GM18499 (cell line): ENCODE results near the gene FAM72A.
"Not testable (repeated sequence)": the region's sequence is repeated elsewhere in the genome, so short reads cannot be mapped to it uniquely, and the experiment has no call there.

Experiments
- ATAC-seq: cut with Tn5 transposase; IDR thresholded peaks from one replicate; pipeline ENCODE4 v1.9.1; 2021; ENCODE audit warnings: moderate number of reproducible peaks; ENCODE audit not compliant: insufficient read depth, unreplicated experiment

FAM72A gene

DNA sequence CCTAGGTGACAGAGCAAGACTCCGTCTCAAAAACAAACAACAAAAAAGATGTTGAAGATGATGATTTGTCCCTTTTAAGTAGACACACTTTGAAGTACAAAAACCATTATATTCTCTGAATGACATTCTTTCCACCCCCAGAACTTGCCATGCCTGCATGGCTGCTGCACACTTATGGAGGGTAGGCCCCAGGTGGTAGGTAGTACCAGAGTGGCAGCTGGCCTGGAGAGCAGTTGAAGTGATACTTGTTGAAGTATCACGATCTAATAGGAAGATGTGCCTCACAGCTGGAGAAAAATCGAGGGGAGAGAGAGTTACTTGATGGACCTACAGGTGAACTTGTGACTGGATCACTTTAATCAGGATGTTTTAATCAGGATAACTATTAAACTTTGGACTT, 15.6 kb upstream of the FAM72A start:
- ATAC-seq = not testable (repeated sequence)

DNA sequence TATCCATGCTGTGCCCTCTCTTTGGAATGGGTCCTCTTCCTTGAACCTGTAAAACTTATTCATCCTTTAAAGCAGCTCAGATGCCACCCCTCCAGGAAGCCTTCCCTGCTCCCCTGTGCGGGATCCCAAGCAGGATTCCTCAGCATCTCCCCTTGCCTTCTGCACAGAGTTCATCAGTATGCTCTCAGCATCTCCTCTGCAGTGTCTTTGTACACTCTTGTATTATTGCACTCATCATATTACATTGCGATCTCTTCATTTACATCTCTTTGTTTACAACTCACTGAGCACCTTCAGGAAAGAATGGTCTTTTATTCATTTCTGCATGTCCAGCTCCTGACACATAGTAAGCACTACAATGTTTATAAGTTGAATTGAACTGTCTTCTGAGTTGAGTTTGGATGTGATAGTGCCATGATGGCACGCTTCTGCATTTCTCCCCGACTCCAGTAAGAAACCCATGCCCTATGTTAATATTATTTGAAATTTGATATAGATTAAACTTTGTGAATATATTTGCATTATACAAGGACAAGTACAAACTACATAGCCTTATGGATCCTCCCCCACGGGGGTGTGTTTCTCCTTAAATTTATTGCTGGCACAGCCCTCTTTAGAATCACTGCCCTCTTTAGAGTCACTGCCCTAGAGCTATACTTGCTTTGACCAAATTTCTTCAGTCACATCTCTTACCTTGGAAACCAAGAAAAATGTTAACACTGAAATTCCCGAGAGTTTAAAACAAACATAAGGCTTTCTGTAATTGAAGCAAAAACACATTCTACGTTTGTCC, 13.2 kb upstream of the FAM72A start:
- not testable (repeated sequence) for ATAC-seq

DNA sequence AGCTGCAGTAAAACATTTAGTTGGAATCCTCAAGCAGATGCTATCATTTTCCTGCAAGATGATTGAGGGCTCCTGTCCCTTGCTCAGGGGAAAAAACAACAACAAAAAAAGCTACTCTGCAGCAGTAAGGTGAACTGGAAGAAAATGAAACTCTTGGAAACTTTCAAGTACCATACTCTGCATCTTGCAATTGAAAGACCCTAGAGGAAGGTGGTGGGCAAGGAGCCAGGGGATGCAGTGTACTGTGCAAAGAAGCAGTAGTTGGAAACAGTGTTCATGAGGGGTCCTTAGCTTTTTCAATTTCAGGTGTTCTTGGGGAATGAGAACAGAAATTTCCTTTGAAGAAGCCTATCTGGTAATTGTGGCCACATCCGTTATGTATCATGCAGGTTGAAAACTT, 8.2 kb upstream of the FAM72A start:
- ATAC-seq = not testable (repeated sequence)

DNA sequence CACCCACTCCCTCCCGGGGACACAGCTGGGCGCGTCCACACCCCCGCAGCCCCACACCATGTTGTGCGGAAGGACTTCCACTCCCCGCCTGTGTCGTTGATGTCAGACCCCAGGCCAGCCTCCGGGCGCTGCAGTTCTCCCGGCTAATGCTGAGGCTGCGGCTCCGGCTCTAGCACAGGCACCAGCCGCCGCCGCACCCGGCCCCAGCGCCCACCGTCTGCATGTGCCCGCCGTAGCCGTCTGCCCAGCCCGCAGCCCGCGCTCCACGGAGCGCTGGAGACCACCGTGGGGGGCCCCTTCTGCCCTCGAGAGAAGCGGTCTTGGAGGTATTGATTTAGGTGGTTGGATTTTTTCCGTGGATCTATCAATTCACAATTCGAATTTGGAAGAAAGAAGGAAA, 2.9 kb upstream of the FAM72A start:
- ATAC-seq = not testable (repeated sequence)

DNA sequence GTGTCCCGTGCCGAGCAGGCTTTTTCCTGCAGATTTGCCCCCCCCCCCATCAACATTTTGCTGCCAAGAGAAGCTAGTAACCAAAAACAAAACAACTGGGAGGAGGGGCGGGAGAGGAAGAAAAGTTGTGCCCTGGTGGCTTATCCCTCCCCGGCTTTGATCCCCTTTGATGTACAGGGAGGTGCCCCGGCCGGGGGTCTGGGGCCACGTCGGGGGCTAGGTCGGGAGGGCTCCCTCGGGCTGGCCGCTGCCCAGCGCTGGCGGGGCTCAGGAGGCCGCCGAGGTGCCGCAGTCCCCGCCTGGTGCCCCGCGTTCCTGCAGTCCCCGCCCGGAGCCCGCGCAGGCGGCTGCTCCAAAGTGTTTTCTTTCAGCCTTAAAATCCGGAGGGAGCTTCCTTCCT, 2.2 kb upstream of the FAM72A start:
- not testable (repeated sequence) for ATAC-seq

DNA sequence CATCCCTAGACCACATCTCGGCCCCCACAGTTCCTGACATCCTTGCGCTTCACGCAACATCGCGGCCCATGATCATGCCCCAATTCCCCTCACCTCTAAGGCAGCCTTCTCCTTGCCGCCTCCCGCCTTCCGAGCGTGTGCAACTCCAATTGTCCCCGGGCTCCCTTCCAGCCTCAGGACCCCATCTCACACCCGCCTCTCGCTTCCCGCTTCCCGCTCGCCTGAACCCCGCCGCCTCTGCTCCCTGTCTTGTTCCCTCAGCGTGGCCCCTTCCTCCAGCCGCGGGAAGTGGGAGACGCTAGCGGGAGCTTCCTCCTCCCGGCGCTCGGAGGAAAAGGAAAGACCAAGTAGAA, 1.5 kb upstream of the FAM72A start:
- ATAC-seq = not testable (repeated sequence)

DNA sequence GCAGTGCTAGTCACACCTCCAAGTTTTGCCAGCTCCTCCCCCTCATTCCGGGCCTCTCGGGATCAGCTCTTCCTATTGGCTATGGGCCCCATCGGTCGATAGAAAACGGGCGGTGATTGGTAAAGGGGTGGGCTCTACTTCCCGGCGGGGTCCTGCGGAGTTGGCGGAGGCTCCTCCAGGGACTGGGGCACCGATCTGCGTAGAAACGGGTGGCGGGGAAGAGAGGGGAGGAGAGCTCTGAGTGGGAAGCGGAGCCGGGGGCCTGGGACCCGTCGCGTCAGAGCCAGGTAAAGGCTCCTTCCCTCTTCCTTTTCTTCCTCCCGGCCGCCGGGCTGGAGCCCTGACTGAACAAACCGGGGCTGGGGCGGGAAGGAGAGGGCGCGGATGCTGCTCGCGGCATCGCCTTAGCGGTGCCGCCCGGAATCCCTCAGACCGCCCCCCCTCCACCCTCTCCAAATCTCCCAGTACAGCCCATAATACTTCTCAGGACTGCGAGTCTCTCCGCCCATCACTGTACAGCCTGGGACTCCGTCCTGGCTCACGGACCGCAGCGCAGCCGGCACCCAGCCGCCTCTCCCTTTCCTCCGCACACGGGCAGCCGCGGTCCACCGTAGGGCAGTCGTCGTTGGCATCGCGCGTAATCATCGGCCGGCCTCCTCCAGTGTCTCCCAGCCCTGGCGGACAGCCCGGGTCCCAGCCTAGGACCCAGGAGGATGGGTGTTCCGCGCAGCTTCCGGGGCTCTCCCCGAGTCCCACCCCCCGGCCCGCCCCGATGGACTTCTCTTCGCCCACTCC, 922 bp upstream of the FAM72A start, which contains the start of gene SRGAP2:
Gene SRGAP2, plus strand, starts transcription at position 178 of the 795 bp plus-strand sequence. CDS start 2,430 bp downstream, outside the sequence.
- ATAC-seq = not testable (repeated sequence)

DNA sequence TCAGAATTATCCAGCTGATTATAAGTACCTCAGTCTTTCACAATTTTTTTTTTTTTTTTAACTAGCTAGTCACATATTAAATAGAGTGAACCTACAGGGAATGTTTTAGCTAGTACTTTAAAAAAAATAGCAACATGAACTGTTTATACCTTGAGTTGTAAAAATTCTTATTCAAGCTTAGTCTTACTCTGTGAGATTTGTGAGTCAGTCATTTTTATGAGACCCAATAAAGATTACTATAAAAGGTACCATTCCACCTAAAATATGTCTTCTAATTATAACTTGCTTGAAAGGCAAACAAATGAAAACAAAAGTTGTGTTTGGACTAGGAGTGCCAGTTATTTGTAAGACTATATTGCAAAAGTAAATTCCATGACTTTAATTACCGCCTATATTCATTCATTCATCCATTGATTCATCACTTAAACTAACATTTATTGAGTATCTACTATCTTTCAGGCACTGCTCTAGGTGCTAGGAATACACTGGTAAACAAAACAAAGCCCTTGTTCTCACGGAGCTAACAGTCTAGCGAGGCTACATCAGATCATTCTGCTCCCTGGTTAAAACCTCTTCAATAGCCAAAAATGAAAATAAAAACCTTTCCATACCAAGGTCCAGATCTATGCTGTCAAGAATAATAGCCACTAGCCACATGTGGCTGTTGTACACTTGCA, 5.8 kb downstream of the FAM72A start:
- not testable (repeated sequence) for ATAC-seq

DNA sequence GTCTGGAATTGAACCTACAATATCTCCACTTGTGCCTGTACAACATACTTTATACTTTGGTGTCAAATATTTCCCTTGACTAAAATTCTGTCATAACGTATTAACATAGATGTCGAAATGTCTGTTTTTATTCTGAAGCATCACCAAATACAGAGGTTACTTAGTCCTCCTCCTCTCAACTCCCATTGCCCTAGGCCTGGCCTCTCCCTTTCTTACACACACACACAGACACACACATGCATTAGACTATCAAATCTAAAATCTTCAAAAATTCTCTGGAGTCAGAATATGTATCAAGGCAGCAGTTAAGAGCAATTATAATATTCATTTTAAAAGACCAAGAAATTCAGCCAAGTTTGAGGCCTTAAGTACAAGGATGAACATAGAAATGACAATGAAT, 7.5 kb downstream of the FAM72A start:
- ATAC-seq = not testable (repeated sequence)

DNA sequence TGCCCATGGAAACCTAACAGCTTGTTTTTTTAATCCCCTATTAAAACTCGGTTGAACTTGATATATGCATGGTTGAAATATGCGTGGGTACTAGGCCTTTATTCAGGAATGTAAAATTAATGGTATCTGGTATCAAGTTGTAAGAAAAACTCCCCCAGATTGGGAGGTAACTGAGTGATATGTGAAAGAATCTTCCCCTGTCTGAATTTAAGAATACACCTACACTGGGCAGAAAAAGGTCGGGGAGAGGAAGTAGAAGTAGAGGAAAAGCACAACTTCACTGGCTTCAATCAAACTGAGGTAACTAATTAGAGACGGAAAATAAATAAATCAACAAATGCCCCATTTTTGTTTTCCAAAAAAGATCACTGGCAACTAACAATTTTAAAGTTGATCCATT, 15.8 kb downstream of the FAM72A start:
- not testable (repeated sequence) for ATAC-seq

DNA sequence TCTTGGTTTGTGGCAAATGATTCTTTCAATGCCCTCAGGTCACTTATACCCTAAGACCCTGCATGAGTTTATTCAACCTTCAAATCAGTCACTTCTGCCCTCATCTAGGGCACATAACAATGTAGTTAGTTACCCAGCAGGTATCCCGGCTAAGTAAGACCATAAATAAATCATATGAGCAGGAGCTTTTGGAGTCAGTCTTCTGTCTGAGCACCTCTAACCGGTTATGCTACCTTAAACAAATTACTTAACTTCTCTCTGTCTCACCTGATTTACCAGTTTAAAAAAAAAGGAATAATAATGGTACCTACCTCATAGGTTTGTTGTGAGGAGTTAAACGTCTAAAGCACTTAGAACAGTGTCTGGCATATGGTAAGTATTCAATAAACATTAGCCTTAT, 16.9 kb downstream of the FAM72A start:
- not testable (repeated sequence) for ATAC-seq

DNA sequence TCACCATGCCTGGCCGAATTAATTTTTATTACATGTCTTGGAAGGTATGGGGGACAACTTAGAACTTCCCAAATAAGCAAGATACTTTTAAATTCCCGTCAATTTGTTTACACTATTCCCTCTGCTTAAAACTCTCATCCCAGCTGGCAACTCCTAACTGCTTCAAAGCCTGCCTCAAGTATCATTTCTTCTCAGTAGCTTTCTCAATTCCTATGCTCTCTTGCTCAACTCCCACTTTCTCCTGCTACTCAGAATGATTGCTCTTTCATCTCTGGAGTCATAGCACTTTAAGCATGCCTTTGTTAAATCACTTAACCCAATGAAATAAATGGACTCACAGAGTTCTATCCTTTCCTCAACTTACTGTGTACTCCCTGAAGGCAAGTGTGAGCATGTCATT, 18.9 kb downstream of the FAM72A start:
- not testable (repeated sequence) for ATAC-seq

DNA sequence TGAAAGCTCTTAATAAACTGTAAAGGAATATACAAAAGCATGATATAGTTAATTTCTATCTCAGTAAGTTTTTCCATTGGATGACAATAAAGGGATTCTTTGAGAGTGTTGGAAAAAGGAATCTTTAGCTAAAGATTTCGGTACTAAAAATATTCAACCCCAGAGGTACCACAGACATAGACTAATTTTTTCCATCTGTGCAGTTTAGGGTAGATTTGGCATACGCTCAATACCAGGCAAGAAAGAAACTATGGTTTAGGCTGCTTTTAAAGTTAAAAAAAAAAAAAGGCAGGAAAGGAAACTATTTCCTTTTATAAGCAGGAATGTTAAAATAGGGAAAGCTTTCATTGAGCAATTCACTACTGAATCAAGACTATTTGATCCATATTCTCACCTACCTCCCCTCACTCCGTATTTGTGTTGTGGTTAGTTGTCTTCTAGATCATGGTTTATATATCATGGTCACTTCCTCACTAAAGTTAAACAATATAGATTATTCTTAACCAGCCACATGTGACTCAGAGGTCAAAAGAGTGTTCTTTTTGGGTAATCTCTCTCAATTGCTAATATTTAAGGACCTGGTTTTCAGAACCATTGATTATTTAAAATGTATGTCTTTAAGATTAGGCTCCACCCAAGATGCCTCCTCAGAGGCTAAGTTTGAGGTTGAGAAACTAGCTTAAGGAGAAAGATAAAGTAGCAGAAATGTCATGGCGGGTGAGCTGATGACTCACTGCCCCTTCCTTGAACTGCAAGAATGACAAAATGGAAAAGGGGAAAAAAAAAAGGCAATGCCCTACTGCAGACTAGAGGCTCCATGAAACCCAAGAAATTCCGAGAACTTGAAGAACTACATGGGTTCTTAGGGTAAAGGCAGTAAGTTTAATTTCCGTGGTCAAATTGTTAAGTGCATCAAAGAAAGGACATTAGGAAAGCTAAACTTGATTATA, 20.0 kb downstream of the FAM72A start:
- ATAC-seq = not testable (repeated sequence)

DNA sequence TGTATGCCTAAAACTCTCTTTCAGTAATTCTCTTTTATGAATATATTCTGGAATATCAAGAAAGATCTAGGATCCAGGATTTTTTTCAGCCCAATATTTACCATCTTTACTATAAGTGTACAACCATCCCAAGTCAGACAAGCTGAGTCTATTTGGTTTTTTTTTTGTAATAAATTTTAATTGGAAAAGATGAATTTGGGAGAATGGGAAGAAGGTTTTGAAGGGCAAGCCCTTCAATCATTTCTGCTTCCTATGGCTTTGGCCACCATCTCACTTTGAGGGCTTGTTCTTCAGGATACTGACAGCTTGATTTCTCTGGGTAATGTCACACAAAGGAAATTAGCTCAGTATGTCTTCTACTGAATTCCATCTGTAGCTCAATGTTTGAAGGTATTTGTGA, 23.0 kb downstream of the FAM72A start:
- ATAC-seq = not testable (repeated sequence)

DNA sequence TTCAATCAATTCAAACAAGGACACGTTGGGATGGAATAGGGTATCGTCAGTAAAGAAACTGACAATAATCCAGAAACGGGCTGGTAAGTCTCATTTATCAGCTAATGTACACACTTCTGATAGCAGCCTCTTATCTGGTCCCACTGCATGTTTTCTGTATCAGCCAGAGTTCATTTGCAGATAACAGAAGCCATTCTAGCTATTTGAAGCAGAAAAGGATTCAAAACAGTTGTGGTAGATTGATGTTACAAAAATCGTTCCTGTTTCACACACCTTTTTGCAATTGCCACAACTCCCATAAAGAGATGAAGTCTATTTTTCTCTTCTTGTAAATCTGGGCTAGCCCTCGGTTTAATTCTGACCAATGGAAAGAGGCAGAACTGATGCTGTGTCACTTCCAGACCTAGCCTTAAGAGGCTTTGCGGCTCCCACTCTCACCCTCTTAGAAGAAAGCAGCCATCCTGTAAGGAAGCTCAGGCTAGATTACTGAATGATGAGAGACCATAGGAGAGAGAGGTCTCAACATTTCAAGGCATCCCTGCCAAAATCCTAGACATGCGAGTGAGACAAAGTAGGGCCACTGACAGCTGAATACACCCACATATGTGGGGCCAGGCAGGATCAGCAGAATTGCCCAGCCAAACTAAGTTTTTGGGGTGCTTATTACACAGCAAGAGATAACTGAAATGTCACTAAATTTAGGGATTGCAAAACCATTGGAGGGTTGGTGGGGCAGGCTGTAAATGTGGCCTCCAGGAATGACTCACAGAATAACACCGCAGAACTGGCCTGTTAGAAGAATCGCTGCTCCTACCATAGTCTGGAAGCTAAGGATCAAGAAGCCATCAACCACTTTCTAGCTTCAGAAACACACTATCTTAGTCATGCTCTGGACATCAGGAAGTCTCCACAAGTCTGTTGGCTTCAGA, 24.3 kb downstream of the FAM72A start:
- ATAC-seq = not testable (repeated sequence)

DNA sequence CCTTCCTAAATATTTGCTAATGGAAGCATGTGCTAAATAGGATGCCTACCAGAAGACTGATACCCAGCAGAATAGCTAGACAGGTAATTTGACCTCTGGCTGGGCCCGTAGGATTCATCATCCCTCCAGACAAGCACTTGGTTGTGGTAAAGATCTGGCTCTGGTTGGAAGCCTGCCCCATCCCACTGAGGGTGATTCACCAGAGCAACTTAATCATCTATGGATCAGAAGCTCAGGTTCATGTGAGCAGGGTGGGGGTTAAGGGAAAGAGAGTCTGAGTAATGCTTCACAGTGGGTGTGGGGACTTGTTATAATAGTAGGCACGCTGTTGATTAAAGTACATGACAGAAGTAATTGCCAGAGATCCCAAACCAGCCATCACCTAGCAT, 26.5 kb downstream of the FAM72A start:
- not testable (repeated sequence) for ATAC-seq

DNA sequence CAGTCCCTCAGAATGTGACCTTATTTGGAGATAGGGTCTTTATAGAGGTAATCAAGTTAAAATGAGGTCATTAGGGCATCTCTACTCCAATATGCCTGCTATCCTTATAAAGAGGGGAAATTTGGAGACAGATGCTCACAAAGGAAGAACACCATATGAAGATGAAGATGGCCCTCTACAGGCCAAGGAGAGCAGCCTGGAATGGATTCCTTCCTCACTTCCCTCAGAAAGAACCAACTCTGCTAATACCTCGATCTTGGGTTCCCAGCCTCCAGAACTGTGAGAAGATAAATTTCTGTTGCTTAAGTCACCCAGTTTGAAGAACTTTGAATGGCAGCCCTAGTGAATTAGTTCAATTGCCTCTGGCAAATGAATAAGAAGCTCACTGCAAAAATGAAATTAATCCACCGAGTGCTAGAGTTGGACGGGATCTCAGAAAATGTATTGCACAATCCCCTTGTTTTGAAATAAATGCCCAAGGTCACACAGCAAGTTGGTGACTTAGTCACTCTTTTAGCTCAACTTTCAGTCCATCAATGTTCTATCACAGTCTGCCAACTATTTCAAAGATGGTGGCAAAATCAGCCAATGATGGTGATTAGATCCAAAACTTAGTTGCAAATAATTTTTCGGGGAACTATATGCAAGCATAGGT, 27.1 kb downstream of the FAM72A start:
- ATAC-seq = not testable (repeated sequence)

DNA sequence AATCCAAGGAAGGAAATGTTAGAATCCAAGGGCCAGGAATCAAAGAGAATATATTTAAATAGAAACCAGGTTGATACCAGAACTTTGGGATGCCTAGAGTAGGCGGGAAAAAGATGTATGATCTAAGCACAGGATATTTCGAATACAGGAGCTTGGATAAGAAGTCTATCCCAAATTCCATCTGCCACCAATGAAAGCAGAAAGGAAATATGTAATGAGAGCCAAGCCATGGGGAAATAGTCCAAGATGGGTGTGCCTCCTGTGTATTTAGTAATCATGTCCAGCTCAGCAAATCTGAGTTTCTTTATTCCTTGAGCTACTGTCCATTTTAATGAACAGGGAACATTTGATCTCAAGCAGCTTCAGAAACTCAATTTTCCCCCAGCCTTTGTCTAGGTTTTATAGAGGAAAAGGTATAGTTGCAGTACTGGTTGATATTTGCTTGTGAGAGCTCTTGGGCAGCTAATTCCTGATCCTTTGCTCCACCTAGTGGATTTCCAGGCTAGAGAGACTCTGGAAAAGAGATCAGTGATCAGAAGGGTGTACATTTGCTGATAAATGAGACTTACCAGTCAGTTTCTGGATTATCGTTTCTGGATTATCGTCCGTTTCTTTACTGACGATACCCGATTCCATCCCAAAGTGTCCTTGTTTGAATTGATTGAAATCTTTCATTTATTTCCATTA, 28.3 kb downstream of the FAM72A start:
- ATAC-seq = not testable (repeated sequence)
